Midbrain (tissue), 1 donor: ENCODE measurements around the gene PAX7.
"Not testable (repeated sequence)": the region's sequence is repeated elsewhere in the genome, so short reads cannot be mapped to it uniquely, and the experiment has no call there.

Experiments used
- DNase-seq: peaks from one replicate; lab custom pipeline; 2025; lab: John Stamatoyannopoulos, UW

Gene PAX7

GRCh38 chr1:18730321-18730720, 99.7 kb downstream of the PAX7 start:
- DNase-seq, result no peak

- DNase-seq, result no peak
These were observed 100.5 kb downstream of the PAX7 start for GRCh38 chr1:18731148-18731547.

- no peak for DNase-seq
These were observed 101.1 kb downstream of the PAX7 start for GRCh38 chr1:18731591-18732235.

DNA sequence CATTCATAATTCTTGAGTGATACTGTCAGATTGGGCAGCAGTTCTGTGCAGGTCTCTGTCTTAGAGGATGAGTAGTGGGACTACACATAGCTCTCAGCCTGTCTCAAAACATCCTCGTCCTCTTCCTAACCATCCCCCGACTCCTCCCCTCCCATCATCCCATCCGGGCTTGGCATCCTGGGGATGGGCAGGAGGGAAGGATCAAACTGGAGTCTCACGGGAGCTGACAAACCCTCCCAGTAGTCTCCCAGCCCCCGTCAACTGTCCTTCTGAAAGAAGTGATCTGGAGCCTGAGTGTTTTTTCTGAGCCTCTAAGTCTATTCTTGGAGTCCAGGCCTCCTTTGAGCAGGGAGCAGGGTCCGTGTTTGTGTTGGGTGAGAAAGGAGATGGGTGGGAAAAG, 102.0 kb downstream of the PAX7 start:
- DNase-seq, result no peak

DNA sequence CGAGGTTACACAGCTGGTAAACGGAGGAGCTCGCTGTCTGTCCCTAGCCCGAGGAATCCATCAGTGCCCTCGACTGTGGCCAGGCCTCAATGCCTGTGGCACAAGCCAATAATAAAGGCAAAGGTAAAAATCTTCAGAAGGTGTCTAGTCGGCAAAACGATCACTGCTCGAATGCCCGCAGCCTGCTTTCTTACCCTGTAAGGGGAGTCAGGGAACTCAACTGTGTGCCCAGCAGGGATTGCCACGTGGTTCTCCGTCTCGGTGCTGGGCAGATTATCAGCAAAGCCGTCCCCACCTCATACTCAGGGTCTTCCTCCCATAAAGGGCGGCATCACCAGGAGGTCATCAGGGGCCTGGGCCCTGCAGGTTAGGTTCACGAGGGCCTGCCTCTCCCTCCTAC, 103.4 kb downstream of the PAX7 start:
- no peak for DNase-seq

GRCh38 chr1:18734461-18735223, 104.0 kb downstream of the PAX7 start:
- no peak for DNase-seq

DNA sequence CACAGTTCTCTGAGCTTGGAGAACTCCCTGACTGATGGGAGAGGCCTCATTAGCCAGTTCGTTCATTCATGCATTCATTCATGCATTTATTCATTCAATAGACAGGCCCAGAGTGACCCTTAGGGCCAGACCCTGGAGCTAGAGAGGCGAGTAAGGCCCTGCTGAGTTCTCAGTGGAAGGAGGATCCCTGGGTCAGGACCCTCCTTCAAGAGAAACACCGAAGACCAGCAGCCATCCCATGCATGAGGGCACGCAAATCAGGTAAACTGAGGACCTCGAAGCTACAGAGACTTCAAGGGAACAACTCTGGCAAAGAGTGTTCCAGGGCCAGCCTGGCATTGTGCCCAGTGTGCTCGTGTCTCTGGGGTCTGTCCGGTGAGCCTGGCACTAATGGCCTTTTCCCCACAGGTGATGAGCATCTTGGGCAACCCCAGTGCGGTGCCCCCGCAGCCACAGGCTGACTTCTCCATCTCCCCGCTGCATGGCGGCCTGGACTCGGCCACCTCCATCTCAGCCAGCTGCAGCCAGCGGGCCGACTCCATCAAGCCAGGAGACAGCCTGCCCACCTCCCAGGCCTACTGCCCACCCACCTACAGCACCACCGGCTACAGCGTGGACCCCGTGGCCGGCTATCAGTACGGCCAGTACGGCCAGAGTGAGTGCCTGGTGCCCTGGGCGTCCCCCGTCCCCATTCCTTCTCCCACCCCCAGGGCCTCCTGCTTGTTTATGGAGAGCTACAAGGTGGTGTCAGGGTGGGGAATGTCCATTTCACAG, 104.8 kb downstream of the PAX7 start:
- no peak for DNase-seq

- no peak for DNase-seq
These were observed 106.3 kb downstream of the PAX7 start for GRCh38 chr1:18736958-18737357.

GRCh38 chr1:18738126-18738525, 107.5 kb downstream of the PAX7 start:
- DNase-seq, result no peak

DNA sequence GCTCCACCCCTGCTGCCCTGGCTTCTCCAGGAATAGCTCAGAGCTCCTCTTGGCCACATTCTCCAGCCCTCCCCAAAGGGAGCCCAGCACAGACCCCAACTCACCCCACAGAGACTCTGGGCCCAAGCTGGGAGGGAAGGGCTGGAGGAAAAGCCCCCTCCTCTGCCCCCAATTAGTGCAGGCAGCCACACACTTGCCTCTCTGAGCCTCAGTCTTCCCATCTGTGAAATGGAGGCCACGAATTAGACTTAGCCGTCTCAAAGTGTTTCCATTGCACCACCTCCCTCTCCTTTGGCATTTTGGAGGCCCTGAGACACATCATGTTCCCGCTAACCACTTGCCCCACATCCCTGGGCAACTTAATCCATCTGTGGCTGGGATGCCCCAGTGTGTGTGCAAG, 108.0 kb downstream of the PAX7 start:
- no peak for DNase-seq

- no peak for DNase-seq
These were observed 108.8 kb downstream of the PAX7 start for GRCh38 chr1:18739408-18739807.

- no peak for DNase-seq
These were observed 109.3 kb downstream of the PAX7 start for GRCh38 chr1:18739897-18740296.

DNA sequence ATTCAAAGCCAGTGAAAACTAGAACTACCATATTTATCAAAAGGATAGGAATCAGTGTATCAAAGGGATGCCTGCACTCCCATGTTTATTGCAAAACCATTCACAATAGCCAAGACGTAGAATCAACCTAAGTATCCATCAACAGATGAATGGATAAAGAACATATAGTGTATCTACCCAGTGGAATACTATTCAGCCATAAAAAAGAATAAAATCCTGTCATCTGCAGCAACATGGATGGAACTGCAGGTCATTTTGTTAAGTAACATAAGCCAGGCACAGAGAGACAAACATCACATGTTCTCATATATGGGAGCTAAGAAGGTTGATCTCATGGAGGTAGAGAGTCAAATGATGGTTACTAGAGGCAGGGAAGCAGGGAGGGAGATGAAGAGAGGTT, 110.0 kb downstream of the PAX7 start:
- no peak for DNase-seq

DNA sequence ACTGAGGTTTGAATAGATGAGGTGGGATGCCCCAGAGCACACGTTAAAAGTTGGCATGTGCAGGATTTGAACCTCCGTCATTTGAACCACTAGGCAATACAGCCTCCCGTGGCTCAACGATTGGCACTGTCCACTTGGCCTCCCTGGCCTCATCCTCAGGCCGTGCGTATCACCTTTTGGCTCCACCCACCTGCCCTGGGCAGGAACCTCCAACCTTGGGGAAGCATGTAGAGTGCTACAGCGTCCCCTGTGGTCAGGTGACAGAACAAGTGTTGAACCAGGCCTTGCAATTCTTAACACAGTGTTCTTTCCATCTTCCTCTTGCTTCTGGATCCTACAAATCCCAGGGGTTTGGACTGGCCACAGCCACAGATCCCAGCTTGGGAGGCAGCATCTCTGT, 112.6 kb downstream of the PAX7 start:
- no peak for DNase-seq

GRCh38 chr1:18744381-18744780, 113.7 kb downstream of the PAX7 start:
- not testable (repeated sequence) for DNase-seq

DNA sequence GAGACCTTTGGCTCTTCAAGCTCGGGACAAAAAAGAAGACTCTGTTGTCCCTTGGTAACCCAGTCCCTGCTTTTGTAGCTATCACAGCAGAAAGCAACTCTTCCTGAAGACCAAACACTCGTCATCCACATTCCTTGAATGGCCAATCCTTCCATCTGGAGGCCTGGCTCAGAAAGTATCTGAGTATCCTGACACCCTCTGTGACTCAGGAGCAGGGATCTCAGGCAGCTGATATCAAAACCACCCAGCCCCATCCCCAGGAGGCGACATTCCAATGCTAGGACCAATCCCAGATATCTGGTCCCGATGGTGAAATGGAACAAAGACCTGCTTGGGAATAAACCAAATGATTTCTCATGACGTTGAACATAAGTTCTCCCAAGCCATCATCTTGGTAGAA, 116.3 kb downstream of the PAX7 start:
- DNase-seq, result no peak

- no peak for DNase-seq
These were observed 117.0 kb downstream of the PAX7 start for GRCh38 chr1:18747671-18748070.

DNA sequence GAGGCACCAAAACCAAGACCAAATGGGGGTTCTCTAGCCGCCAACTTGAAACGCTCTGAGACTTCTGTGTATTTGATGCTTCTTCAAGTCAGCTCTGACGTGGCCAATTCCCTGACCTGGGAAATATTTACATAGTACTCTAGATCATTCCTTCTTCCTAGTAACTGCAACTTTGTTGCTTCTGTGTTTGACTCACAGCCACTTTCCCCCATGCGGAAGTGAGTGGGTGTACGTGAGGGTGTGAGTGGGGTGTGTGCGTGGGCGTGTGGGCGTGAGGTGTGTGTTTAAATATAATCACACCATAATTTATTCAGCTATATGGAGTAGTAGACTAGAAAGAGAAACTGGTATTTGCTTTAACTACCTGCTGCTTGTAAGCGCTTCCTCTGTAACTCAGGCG, 117.8 kb downstream of the PAX7 start:
- no peak for DNase-seq

DNA sequence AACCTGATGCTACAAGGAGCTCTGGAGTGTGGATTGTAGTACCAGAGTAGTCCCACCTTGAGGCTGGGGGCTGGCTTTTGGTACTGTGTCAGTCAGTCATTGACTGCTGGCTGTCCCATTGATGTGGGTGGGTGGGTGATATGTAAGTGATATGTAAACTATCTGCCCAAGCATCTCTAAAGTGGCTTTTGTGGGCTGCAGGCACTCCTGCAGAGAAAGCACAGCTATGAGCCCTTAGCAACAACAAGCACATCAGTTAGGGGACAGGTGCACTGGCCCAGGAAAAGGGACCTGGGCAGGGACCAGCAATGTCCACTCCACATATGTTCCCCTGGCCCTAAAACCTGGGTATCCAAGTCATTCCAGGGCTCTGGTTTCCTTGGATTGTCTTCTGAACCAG, 118.9 kb downstream of the PAX7 start:
- no peak for DNase-seq

DNA sequence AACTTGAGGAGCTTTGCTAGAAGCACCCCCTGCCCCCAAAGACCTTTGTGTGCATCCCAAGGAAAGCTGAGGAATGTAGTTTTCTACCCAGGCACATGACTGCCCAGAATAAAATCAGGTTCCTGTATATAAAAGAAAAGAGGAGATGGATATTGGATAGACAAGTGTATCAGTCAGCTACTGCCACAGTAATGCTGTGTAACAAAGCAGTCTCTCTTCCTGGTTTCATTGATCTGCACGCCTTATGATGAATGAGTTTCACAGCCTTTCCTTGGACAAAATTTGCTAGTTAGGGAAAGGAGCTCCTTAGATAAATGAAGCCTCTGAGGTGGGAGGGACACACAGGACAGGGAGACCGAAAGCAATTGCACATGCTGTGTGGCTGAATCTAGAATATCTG, 120.0 kb downstream of the PAX7 start:
- no peak for DNase-seq

DNA sequence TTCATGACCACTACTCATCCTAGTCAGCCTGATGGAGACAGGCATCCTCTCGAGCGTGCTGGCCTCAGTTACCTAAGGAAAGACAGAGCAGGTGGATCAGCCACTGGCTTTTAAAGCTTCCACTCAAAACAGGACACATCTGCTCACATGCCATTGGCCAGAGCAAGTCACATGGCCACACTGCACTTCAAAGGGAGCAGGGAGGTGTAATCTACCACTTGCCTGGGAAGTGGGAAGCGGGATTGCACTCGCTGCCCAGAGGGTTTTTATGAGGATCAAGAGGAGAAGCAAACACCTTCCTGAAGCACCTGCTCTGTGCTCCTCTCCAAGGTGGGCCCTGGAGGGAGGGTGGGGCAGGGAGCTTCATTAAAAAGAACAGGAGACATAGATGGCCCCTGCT, 120.8 kb downstream of the PAX7 start:
- no peak for DNase-seq

DNA sequence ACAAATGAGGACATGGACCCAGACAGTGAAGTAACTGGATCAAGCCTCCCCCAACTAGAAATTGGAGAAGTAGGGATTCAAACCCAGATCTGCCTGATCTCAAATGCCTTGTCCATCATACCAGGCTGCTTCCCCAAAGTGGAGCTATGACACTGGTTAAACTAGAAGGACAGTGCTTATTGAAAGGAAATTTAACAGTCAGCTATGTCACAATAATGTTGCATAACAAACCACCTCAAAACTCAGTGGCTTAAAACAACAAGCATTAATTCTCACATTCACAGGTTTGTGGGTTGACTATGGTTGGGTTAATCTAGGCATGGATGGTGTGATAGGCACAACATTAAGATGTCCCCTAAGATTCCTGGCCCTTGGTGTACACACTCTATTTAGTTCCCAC, 121.8 kb downstream of the PAX7 start:
- no peak for DNase-seq

DNA sequence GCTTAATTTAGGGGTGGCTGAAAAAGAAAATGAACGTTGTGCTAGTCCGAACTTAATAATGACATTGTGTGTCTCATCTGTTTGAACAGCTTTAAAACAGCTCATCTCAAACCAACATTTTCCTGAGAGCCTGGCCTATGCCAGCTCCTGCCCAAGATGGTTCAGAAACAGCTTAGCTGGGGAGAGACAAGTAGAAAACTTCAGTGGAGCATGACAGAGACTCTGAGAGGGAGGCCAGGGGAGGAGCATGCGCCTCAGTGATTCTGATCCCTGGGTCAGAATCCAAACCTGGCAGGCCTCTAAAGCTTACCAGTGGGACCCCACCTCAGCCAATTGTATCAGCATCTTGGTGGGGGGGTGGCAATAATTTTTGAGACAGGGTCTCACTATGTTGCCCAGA, 129.5 kb downstream of the PAX7 start:
- DNase-seq, result no peak
